Fibroblast of peridontal ligament (primary cell): ENCODE measurements around the gene PCSK5.
"Not testable (repeated sequence)": the region's sequence is repeated elsewhere in the genome, so short reads cannot be mapped to it uniquely, and the experiment has no call there.

Experiments
- DNase-seq: peaks from one replicate; pipeline ENCODE4 v3.0.0-alpha.2; 2010; ENCODE audit errors: extremely low read depth

Gene PCSK5

GRCh38 chr9:76310577-76310976, 420.1 kb downstream of the PCSK5 start:
- no peak for DNase-seq

- no peak for DNase-seq
These were observed 420.5 kb downstream of the PCSK5 start for GRCh38 chr9:76310991-76311390.

- DNase-seq, result no peak
These were observed 421.1 kb downstream of the PCSK5 start for GRCh38 chr9:76311537-76311936.

- DNase-seq, result no peak
These were observed 423.3 kb downstream of the PCSK5 start for GRCh38 chr9:76313771-76314170.

- DNase-seq, result no peak
These were observed 423.8 kb downstream of the PCSK5 start for GRCh38 chr9:76314321-76314720.

GRCh38 chr9:76316069-76316468, 425.6 kb downstream of the PCSK5 start:
- DNase-seq, result no peak

GRCh38 chr9:76319466-76319865, 429.0 kb downstream of the PCSK5 start:
- not testable (repeated sequence) for DNase-seq

GRCh38 chr9:76321195-76321828, 430.8 kb downstream of the PCSK5 start:
- peak; percentile 53 for DNase-seq

GRCh38 chr9:76322810-76323209, 432.3 kb downstream of the PCSK5 start:
- no peak for DNase-seq

- no peak for DNase-seq
These were observed 433.0 kb downstream of the PCSK5 start for GRCh38 chr9:76323490-76323889.

- not testable (repeated sequence) for DNase-seq
These were observed 433.6 kb downstream of the PCSK5 start for GRCh38 chr9:76324030-76324429.

- DNase-seq, result no peak
These were observed 439.6 kb downstream of the PCSK5 start for GRCh38 chr9:76330034-76330433.

- DNase-seq, result no peak
These were observed 442.9 kb downstream of the PCSK5 start for GRCh38 chr9:76333388-76333787.

- no peak for DNase-seq
These were observed 443.5 kb downstream of the PCSK5 start for GRCh38 chr9:76333964-76334363.

- DNase-seq, result no peak
These were observed 445.6 kb downstream of the PCSK5 start for GRCh38 chr9:76336027-76336426.

GRCh38 chr9:76338418-76338817, 447.9 kb downstream of the PCSK5 start:
- no peak for DNase-seq

GRCh38 chr9:76341616-76342015, 451.1 kb downstream of the PCSK5 start:
- DNase-seq, result no peak

- DNase-seq, result no peak
These were observed 451.7 kb downstream of the PCSK5 start for GRCh38 chr9:76342201-76342600.

- DNase-seq, result no peak
These were observed 452.4 kb downstream of the PCSK5 start for GRCh38 chr9:76342858-76343257.

- DNase-seq, result no peak
These were observed 459.4 kb downstream of the PCSK5 start for GRCh38 chr9:76349865-76350264.

- no peak for DNase-seq
These were observed 460.5 kb downstream of the PCSK5 start for GRCh38 chr9:76351006-76351405.

- no peak for DNase-seq
These were observed 461.6 kb downstream of the PCSK5 start for GRCh38 chr9:76352026-76352620.

- no peak for DNase-seq
These were observed 462.8 kb downstream of the PCSK5 start for GRCh38 chr9:76353280-76353679.

- no peak for DNase-seq
These were observed 463.7 kb downstream of the PCSK5 start for GRCh38 chr9:76354221-76354620.
